Mucosa of stomach (tissue), 1 donor: Measurements from ENCODE around the gene IL1RL2.

ENCODE experiments used
- H3K27me3 ChIP-seq: one replicate; pipeline ENCODE4 v1.7.0; 2013; ENCODE audit warnings: mild to moderate bottlenecking, low read length; ENCODE audit not compliant: control insufficient read depth, insufficient read depth
- H3K36me3 ChIP-seq: one replicate; pipeline ENCODE4 v1.7.0; 2013; ENCODE audit warnings: low read length; ENCODE audit not compliant: control insufficient read depth, insufficient read depth
- H3K4me1 ChIP-seq: one replicate; pipeline ENCODE4 v1.7.0; 2013; ENCODE audit warnings: mild to moderate bottlenecking, low read length; ENCODE audit not compliant: control insufficient read depth, insufficient read depth
- H3K4me3 ChIP-seq: one replicate; pipeline ENCODE4 v1.7.0; 2013; ENCODE audit warnings: low read length
- H3K9ac ChIP-seq: one replicate; pipeline ENCODE4 v1.7.0; 2013; ENCODE audit warnings: mild to moderate bottlenecking, low read length, moderate library complexity
- H3K9me3 ChIP-seq: one replicate; pipeline ENCODE4 v1.7.0; 2013; ENCODE audit warnings: mild to moderate bottlenecking, low read length, moderate library complexity; ENCODE audit not compliant: control insufficient read depth
- donor health status: Pancreatic carcinoma.

Gene IL1RL2

DNA sequence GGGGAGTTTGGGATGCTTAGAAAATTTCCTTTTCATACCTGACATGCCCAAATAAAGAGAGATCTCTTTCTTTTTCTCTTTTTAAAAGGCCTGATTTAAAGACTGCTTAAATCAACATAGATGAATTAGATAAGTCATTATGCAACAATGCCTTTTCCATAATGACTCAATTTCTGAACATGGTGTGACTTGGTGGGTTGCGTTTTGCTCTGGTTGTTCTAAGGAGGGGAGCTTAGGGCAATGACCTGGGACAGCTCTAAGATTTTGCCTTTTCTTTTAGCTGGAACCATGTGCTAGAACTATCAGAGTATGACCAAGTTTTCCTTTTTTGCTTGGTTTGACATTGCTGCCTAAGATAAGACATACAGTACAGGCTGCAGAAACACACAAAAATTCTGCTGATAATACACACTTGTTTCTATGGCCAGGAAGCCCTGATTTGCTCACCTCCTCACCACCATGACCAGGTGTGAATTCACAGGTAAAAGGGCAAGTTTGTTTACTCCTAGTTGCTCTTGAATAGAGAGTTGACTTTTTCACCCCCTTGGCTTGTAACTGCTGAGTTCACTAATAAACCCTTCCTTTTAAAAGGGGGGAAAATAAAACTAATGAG is 66.4 kb downstream of the IL1RL2 start:
- H3K4me3 ChIP-seq = no peak overlapping the region
- H3K4me1 ChIP-seq = peaks cover 5% of the 10 kb centered on the region
- H3K9me3 ChIP-seq = no peaks in the 10 kb centered on the region
- peaks cover 8% of the 10 kb centered on the region for H3K27me3 ChIP-seq
- H3K9ac ChIP-seq = no peak overlapping the region
- H3K36me3 ChIP-seq = no peaks in the 10 kb centered on the region

DNA sequence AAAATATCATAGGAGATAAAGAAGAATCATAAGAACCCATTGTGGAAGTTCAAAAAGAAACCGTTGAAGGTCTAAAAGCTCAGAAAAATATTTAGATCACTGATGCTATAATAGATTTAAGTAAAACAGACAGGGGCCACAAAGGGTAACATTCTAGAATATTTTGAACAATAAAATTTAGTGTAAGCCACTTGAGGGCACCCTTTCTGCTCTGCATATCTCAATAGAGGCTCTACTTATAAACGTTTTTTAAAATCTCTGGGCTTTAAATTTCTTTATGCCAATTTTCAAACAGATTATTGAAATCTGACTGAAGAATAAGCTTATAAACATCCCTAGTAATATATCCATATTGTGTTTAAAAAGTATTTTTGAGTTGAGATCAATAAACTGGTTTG is 66.9 kb downstream of the IL1RL2 start:
- Histone ChIP-seq H3K36me3 (no peaks in the 10 kb centered on the region), H3K4me3 (no peak overlapping the region), H3K9me3 (no peaks in the 10 kb centered on the region), H3K4me1 (peaks cover 5% of the 10 kb centered on the region), H3K9ac (no peak overlapping the region), H3K27me3 (peaks cover 8% of the 10 kb centered on the region)

DNA sequence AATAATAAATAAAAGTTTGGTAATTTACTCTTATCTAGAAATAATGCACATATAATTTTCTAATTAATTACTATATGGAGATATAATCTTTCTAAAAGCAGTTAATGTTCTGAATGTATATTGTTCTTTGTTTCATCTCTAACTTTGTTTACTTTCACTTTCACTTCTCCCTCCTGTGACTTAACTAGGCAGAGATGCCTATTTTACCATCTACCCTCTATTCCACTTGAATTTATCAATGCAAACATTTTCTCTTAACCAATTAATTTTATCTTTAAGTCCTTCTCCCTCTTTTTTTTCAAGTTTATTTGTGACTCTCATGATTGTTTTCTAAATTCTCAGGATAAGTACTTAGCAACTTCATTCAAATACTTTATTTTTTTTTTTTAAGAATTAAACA is 69.5 kb downstream of the IL1RL2 start:
- Histone ChIP-seq H3K9ac (no peak overlapping the region), H3K9me3 (no peaks in the 10 kb centered on the region), H3K4me1 (peaks cover 3% of the 10 kb centered on the region), H3K27me3 (peaks cover 2% of the 10 kb centered on the region), H3K36me3 (no peaks in the 10 kb centered on the region), H3K4me3 (no peak overlapping the region)

DNA sequence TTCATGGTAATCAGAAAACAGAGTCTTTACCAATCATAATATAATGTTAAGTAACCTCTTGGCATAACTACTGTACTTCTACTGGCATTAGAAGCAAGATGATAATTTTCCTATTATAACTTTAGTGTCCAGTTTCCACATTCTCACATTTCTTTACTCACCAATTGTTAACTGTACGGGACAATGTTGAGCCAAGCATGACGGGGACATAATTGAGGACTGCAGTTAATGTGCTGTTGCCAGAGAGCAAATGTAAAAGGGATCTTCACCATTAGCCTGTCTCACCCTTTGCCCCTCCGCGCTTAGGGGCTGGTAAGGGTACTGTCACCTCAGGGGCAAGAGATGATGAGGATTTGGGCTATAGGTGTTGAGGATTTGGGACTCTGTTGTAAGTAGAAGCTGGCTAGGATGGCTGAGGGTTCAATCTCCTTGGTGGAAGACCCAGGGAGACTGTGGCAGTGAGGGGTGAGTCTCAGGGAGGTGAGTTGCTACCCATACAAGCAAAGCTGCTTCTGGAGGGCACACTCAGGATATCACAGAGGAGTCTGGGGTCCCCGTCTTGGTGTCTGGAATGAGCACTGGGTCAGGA is 70.1 kb downstream of the IL1RL2 start:
- no peaks in the 10 kb centered on the region for H3K36me3 ChIP-seq
- no peaks in the 10 kb centered on the region for H3K9me3 ChIP-seq
- H3K4me1 ChIP-seq = no peaks in the 10 kb centered on the region
- H3K9ac ChIP-seq = no peak overlapping the region
- no peak overlapping the region for H3K4me3 ChIP-seq
- H3K27me3 ChIP-seq = no peaks in the 10 kb centered on the region

DNA sequence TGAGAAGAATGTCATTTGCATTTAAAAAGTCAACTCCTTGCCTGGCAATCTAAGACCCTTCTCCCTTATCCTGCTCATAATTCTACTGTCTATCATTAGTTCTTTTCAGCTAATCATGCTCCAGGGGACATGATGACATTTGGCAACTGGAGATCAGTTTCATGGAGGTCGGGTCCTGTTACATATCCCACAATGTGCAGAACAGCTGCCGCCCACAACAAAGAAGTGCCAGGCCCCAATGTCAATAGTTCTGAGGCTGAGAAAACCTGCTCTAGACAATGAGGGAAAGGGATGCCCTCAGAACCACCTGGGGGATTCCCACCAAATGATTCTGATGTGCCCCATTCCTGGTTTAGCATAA is 71.2 kb downstream of the IL1RL2 start:
- no peak overlapping the region for H3K4me3 ChIP-seq
- no peaks in the 10 kb centered on the region for H3K36me3 ChIP-seq
- no peaks in the 10 kb centered on the region for H3K4me1 ChIP-seq
- H3K27me3 ChIP-seq = no peaks in the 10 kb centered on the region
- H3K9me3 ChIP-seq = no peaks in the 10 kb centered on the region
- no peak overlapping the region for H3K9ac ChIP-seq

DNA sequence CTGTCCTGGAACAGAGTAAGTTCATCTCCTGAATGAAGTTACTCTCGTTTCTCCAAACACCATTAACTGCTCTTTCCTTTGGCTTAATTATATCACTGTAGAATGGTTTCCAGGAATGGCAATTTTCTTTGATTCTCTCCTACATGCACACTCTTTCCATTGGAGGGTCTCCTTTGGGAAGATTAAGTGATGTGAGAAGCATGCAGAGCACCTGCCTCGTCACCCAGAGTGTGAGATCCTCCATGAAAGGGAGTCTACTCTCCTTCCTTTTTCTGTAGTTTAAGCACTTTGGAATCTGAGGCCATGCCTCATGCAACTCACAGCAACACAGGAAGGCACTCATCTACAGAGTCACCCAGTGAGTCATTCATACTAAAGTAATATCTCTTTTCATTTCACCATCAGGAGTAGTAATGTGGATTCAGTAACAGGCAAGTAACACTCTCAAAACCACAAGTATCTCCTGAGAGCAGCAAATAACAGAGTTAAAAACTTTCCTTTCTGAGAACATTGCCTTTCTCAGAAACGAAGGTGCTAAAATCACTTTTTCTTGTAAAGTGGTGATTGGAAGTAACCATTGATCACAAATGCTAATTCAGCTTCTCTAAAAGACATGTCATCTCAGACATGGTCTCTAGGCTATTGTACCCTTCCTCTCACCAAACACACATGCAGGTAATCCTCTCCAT is 71.7 kb downstream of the IL1RL2 start:
- no peak overlapping the region for H3K4me3 ChIP-seq
- no peaks in the 10 kb centered on the region for H3K36me3 ChIP-seq
- H3K4me1 ChIP-seq = no peaks in the 10 kb centered on the region
- H3K9me3 ChIP-seq = no peaks in the 10 kb centered on the region
- H3K27me3 ChIP-seq = no peaks in the 10 kb centered on the region
- H3K9ac ChIP-seq = no peak overlapping the region

DNA sequence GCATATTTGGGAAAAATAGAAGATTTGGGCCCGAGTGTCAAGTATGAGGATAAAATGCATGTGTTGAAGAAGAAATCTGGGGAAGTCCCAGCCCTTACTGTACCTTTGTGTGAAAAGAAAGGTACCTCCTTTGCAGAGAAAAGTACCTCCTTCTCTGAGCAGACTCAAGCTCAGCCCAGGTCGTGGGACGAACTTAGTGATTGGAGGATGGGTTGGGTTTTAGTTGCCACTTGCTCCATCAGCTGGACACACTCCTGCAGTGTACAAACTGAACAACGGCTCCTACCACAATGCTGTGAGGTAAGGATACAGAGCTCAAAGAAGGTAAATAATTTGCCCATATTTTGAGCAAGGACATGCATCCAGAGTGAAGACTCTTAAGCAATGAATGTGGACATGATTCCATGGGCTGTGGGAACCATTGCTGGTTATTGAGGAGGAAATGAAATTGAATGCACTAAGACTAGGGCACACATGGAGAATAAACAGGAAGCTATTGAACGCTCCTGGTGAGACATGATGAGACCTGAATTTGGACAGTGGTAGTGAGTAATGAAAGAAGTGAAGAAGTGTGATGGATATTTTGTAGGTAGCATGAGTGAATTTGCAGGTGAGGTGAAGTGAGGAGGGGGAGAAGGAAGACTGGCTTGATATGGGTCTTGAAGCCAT is 74.8 kb downstream of the IL1RL2 start:
- no peak overlapping the region for H3K9ac ChIP-seq
- no peaks in the 10 kb centered on the region for H3K9me3 ChIP-seq
- H3K36me3 ChIP-seq = no peaks in the 10 kb centered on the region
- H3K4me1 ChIP-seq = no peaks in the 10 kb centered on the region
- H3K27me3 ChIP-seq = no peaks in the 10 kb centered on the region
- H3K4me3 ChIP-seq = no peak overlapping the region

DNA sequence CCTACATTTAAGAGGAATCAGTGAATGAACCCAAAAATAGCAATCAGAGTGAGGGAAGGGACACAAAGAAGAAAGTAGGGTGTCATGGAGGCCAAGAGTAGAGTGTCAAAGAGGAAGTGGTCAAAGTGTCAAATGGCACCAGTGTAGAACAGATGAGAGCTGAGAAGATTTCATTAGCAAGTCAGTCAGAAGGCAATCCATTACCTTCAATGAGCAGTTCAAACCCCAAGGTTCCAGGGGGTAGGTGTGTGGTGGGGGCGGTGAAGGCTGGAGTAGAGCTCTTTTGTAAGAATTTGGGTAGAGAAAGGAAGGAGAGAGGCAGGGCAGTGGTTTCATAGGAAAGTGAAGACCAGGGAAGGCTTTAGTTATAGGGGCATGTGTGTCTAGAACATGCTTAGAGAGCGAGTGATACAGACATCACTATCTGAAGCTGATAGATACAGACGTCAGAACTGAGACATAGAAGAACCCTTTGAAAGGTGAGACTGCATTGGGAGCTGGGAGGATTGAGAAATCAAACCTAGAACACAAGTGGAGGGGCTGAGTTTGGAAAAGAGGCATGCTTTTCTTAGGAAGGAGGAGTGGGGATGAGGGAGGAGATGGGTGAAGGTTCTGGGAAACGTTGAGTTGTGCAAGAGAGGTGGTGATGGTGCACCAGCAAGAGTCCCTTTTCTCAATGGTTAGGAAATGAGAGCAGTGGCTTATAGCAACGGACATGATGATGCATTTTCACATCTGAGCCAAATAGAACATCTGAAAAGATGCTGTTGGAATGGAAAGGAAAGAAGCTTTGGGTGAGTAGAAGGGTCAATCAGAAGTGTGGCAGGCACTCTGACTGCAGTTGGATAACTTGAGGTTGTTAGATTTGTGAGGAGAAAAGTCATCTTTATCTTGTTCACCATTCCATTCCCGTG is 75.7 kb downstream of the IL1RL2 start:
- Histone ChIP-seq H3K9me3 (no peaks in the 10 kb centered on the region), H3K4me1 (no peaks in the 10 kb centered on the region), H3K4me3 (no peak overlapping the region), H3K36me3 (no peaks in the 10 kb centered on the region), H3K9ac (no peak overlapping the region), H3K27me3 (no peaks in the 10 kb centered on the region)

DNA sequence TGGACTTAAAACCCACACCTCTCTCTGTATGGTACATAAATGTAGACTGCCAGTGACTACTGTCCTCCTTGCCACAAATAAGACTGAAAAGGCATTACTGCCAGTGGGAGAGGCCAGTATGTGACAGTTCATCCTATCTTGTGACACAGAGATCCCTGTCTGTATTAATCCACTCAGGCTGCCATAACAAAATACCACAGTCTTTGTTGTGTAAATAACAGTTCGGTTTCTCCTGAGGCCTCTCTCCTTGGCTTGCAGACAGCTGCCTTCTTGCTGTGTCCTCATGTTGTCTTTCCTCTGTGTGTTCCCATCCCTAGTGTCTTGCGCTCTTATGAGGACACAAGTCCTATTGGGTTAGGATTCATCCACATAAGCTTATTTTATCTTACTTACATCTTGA is 78.1 kb downstream of the IL1RL2 start:
- no peaks in the 10 kb centered on the region for H3K4me1 ChIP-seq
- no peaks in the 10 kb centered on the region for H3K27me3 ChIP-seq
- no peaks in the 10 kb centered on the region for H3K36me3 ChIP-seq
- no peak overlapping the region for H3K9ac ChIP-seq
- H3K9me3 ChIP-seq = no peaks in the 10 kb centered on the region
- H3K4me3 ChIP-seq = no peak overlapping the region

DNA sequence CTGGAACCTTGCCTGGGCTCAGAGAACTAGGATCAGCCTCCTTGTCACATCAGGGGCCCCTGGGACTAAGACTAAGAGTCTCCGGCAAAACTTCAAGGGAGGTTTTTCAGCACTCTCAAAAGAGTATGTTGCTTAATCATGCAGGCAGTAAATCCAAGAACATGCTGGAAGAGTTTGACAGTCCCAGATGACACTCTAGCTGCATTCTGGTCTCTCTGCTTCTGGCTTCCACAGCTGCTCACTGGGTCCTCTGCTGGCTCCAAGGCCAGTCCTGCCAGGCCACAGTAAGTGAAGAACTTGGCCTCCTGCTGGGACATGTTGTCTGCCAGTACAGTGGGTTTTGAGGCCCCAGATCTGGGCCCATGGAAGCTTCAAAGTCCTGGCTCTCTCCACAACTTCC is 79.4 kb downstream of the IL1RL2 start:
- Histone ChIP-seq H3K4me1 (no peaks in the 10 kb centered on the region), H3K27me3 (no peaks in the 10 kb centered on the region), H3K9me3 (no peaks in the 10 kb centered on the region), H3K36me3 (no peaks in the 10 kb centered on the region), H3K9ac (no peak overlapping the region), H3K4me3 (no peak overlapping the region)

DNA sequence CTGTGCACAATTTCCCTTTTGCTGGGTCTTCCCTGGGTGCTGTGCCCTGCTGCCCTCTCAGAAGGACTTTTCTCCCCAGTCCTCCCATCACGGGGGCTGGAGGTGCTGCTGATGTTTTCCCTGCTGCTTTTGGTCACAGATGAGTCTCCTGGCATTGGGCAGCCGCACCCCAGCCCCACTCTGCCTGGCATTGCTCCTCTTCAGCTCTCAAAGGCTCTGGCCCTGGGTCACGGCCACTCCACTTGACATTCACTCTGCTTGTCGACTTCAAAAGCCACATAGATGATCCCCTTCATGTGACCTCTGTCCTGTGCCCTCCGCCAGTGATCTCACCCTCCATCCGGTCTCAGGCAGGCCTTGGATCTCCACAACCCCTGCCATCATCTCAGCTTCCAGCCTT is 81.0 kb downstream of the IL1RL2 start:
- Histone ChIP-seq H3K36me3 (no peaks in the 10 kb centered on the region), H3K9me3 (no peaks in the 10 kb centered on the region), H3K9ac (no peak overlapping the region), H3K4me3 (no peak overlapping the region), H3K27me3 (no peaks in the 10 kb centered on the region), H3K4me1 (no peaks in the 10 kb centered on the region)
